Right kidney (tissue), 9 donors: ENCODE results near the gene IMPACT.

ENCODE experiments used
- DNase-seq: peaks from one replicate; pipeline ENCODE4 v3.0.0-alpha.2; 2016
- long read RNA-seq, 8 donors: transcript quantifications; one replicate each; lab custom pipeline, GENCODE V29; 2026

Gene IMPACT
- long read RNA-seq, donor 1, transcript IMPACT-201 (11 exons, 3,792 nt) = major isoform, 13 of 14 reads
- long read RNA-seq, donor 1, partial matches to known transcripts = 0 of 14 reads
- long read RNA-seq, donor 1, other reads (novel, unspliced or antisense) = 0 of 14 reads
- long read RNA-seq, donor 2, transcript IMPACT-201 (11 exons, 3,792 nt) = major isoform, 5 of 5 reads
- long read RNA-seq, donor 2, partial matches to known transcripts = 0 of 5 reads
- long read RNA-seq, donor 2, other reads (novel, unspliced or antisense) = 0 of 5 reads
- long read RNA-seq, donor 3, transcript IMPACT-201 (11 exons, 3,792 nt) = major isoform, 9 of 10 reads
- long read RNA-seq, donor 3, partial matches to known transcripts = 0 of 10 reads
- long read RNA-seq, donor 3, other reads (novel, unspliced or antisense) = 0 of 10 reads
- long read RNA-seq, donor 4, transcript IMPACT-201 (11 exons, 3,792 nt) = major isoform, 17 of 20 reads
- long read RNA-seq, donor 4, partial matches to known transcripts = 0 of 20 reads
- long read RNA-seq, donor 4, other reads (novel, unspliced or antisense) = 0 of 20 reads
- long read RNA-seq, donor 5, transcript IMPACT-201 (11 exons, 3,792 nt) = major isoform, 10 of 10 reads
- long read RNA-seq, donor 5, partial matches to known transcripts = 0 of 10 reads
- long read RNA-seq, donor 5, other reads (novel, unspliced or antisense) = 0 of 10 reads
- long read RNA-seq, donor 6, transcript IMPACT-201 (11 exons, 3,792 nt) = major isoform, 9 of 10 reads
- long read RNA-seq, donor 6, partial matches to known transcripts = 0 of 10 reads
- long read RNA-seq, donor 6, other reads (novel, unspliced or antisense) = 0 of 10 reads
- long read RNA-seq, donor 7 = 0 reads
- long read RNA-seq, donor 8, transcript IMPACT-201 (11 exons, 3,792 nt) = major isoform, 11 of 13 reads
- long read RNA-seq, donor 8, partial matches to known transcripts = 0 of 13 reads
- long read RNA-seq, donor 8, other reads (novel, unspliced or antisense) = 0 of 13 reads

- peak; percentile 99 for DNase-seq
These were observed at the start of gene IMPACT for GRCh38 chr18:24426398-24427294. IMPACT (plus strand) TSS chr18:24426670; CDS start chr18:24426757, 87 bp downstream.

- no peak for DNase-seq
These were observed 47.9 kb upstream of the IMPACT start for GRCh38 chr18:24378598-24378997.

GRCh38 chr18:24380163-24380747, 46.2 kb upstream of the IMPACT start:
- DNase-seq = no peak

- DNase-seq = no peak
These were observed 45.3 kb upstream of the IMPACT start for GRCh38 chr18:24381126-24381525.

- no peak for DNase-seq
These were observed 39.8 kb upstream of the IMPACT start for GRCh38 chr18:24386681-24387080.

GRCh38 chr18:24388957-24389356, 37.5 kb upstream of the IMPACT start:
- DNase-seq = no peak

GRCh38 chr18:24395049-24395795, 31.2 kb upstream of the IMPACT start:
- DNase-seq = no peak

- no peak for DNase-seq
These were observed 30.3 kb upstream of the IMPACT start for GRCh38 chr18:24396082-24396633.

GRCh38 chr18:24397131-24397693, 29.3 kb upstream of the IMPACT start:
- no peak for DNase-seq

- DNase-seq = peak; percentile 95
These were observed 28.6 kb upstream of the IMPACT start, which contains the start of gene OSBPL1A for GRCh38 chr18:24397694-24398368. OSBPL1A (minus strand) TSS chr18:24397824; CDS start chr18:24377533, 20,291 bp downstream.

- no peak for DNase-seq
These were observed 27.9 kb upstream of the IMPACT start for GRCh38 chr18:24398540-24398939.

- no peak for DNase-seq
These were observed 25.9 kb upstream of the IMPACT start for GRCh38 chr18:24400587-24400986.

- no peak for DNase-seq
These were observed 24.2 kb upstream of the IMPACT start for GRCh38 chr18:24402209-24402785.

- no peak for DNase-seq
These were observed 23.4 kb upstream of the IMPACT start for GRCh38 chr18:24403076-24403475.

GRCh38 chr18:24404591-24404990, 21.9 kb upstream of the IMPACT start:
- no peak for DNase-seq

- no peak for DNase-seq
These were observed 18.0 kb upstream of the IMPACT start for GRCh38 chr18:24408496-24408895.

- no peak for DNase-seq
These were observed 13.3 kb upstream of the IMPACT start for GRCh38 chr18:24413148-24413547.

- no peak for DNase-seq
These were observed 12.0 kb upstream of the IMPACT start for GRCh38 chr18:24414349-24415003.
